IPS DF 19.7 (cell line): ENCODE results near the gene CD9.
"Not testable (repeated sequence)": the region's sequence is repeated elsewhere in the genome, so short reads cannot be mapped to it uniquely, and the experiment has no call there.

Source experiments
- DNase-seq: peaks from one replicate; pipeline ENCODE4 v3.0.0-alpha.2; 2013; ENCODE audit warnings: low read depth, low spot score

Gene CD9

GRCh38 chr12:6180268-6181051 is 19.7 kb upstream of the CD9 start:
- DNase-seq: no peak

- DNase-seq: no peak
Observed at GRCh38 chr12:6181166-6181565, 19.0 kb upstream of the CD9 start.

- no peak for DNase-seq
Observed at GRCh38 chr12:6181583-6182278, 18.5 kb upstream of the CD9 start.

- no peak for DNase-seq
Observed at GRCh38 chr12:6182279-6182898, 17.8 kb upstream of the CD9 start.

- DNase-seq: no peak
Observed at GRCh38 chr12:6183689-6184428, 16.3 kb upstream of the CD9 start.

GRCh38 chr12:6185961-6186827 is 14.0 kb upstream of the CD9 start:
- DNase-seq: no peak

- no peak for DNase-seq
Observed at GRCh38 chr12:6187948-6188793, 12.0 kb upstream of the CD9 start.

GRCh38 chr12:6189028-6189427 is 11.2 kb upstream of the CD9 start:
- DNase-seq: no peak

- not testable (repeated sequence) for DNase-seq
Observed at GRCh38 chr12:6189952-6190598, 10.1 kb upstream of the CD9 start.

GRCh38 chr12:6190767-6191530 is 9.3 kb upstream of the CD9 start:
- not testable (repeated sequence) for DNase-seq

GRCh38 chr12:6192604-6193380 is 7.4 kb upstream of the CD9 start:
- DNase-seq: no peak

GRCh38 chr12:6193853-6194815 is 6.1 kb upstream of the CD9 start:
- DNase-seq: no peak

GRCh38 chr12:6195665-6196535 is 4.3 kb upstream of the CD9 start:
- no peak for DNase-seq

- DNase-seq: no peak
Observed at GRCh38 chr12:6198051-6198450, 2.1 kb upstream of the CD9 start.

GRCh38 chr12:6198556-6198955 is 1.6 kb upstream of the CD9 start:
- DNase-seq: no peak

GRCh38 chr12:6198985-6199530 is 1.1 kb upstream of the CD9 start:
- DNase-seq: no peak
